Colonic mucosa (tissue), 4 donors: ENCODE data around the gene OR51V1. TPM values are rescaled to one million over a fixed set of nuclear protein-coding genes. Genes with fewer than 3 reads are reported as not detected.

Experiments used
- DNase-seq: peaks from one replicate; pipeline ENCODE4 v3.0.0-alpha.2; 2020
- H3K27ac ChIP-seq: fragments of 200-600 bp; one replicate; pipeline ENCODE4 v1.8.0; 2021
- H3K27me3 ChIP-seq: fragments of 200-600 bp; one replicate; pipeline ENCODE4 v1.8.0; 2021
- H3K36me3 ChIP-seq: fragments of 200-600 bp; one replicate; pipeline ENCODE4 v1.8.0; 2021
- H3K4me1 ChIP-seq: fragments of 200-600 bp; one replicate; pipeline ENCODE4 v1.8.0; 2021; ENCODE audit warnings: mild to moderate bottlenecking
- H3K4me3 ChIP-seq: fragments of 200-600 bp; one replicate; pipeline ENCODE4 v1.8.0; 2021
- H3K9ac ChIP-seq, 2 donors: one replicate each; pipeline ENCODE4 v1.7.0; 2013; ENCODE audit warnings: control low read depth in 2 of 2, low read depth in 2 of 2, low read length in 2 of 2
- H3K9me3 ChIP-seq: fragments of 200-600 bp; one replicate; pipeline ENCODE4 v1.8.0; 2021
- intact Hi-C: fragments of 100-400 bp; cut with DNase I; formaldehyde crosslinking; loops from one replicate; pipeline ENCODE4 v1.14.1; 2022
- total RNA-seq, 2 donors: library from RNA; stranded (reverse); fragmentation: NEBNext Ultra II Directional in 1 of 2; extraction: Animal tissue kit (Norgen Biotek cat#: 25700) in 1 of 2; gene quantifications; one replicate each; pipeline ENCODE4 v1.2.1, GENCODE V29; 2021
- TF ChIP-seq, protein P1 (sequence below): fragments of 200-600 bp; IDR thresholded peaks from one replicate; pipeline ENCODE4 v1.8.0; 2022; ENCODE audit warnings: antibody characterized with exemption, mild to moderate bottlenecking
- donor health status: healthy.
- donor health status: DM: no; HTN: no; CAD: no.
- donor health status: DM: no; HTN: no; CAD: no.

OR51V1 gene
- total RNA-seq, 2 donors from 2014 or later = not detected

DNA sequence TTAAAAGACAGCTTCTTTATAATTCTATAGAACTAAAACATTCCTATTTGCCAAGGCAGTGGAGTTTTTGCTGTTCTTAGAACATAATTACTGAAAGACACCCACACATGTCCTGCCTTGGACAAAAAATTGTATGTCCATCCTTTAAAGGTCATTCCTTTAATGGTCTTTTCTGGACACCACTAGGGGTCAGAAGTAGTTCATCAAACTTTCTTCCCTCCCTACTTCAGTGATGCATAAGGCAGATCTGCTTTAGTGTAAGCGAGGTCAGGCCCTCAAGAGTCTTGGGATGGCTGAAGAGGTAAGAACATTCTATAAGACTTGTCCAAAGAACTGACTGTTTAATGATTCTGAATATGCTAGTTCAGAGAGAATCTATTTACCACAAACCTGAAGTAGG is 4.3 kb upstream of the OR51V1 start:
- H3K27ac ChIP-seq = no peak overlapping the region
- no peaks in the 10 kb centered on the region for H3K4me1 ChIP-seq
- no peak overlapping the region for H3K4me3 ChIP-seq
- H3K36me3 ChIP-seq = no peaks in the 10 kb centered on the region
- intact Hi-C loops = no loop called here
- no peak for DNase-seq
- TF ChIP-seq, protein P1, sequence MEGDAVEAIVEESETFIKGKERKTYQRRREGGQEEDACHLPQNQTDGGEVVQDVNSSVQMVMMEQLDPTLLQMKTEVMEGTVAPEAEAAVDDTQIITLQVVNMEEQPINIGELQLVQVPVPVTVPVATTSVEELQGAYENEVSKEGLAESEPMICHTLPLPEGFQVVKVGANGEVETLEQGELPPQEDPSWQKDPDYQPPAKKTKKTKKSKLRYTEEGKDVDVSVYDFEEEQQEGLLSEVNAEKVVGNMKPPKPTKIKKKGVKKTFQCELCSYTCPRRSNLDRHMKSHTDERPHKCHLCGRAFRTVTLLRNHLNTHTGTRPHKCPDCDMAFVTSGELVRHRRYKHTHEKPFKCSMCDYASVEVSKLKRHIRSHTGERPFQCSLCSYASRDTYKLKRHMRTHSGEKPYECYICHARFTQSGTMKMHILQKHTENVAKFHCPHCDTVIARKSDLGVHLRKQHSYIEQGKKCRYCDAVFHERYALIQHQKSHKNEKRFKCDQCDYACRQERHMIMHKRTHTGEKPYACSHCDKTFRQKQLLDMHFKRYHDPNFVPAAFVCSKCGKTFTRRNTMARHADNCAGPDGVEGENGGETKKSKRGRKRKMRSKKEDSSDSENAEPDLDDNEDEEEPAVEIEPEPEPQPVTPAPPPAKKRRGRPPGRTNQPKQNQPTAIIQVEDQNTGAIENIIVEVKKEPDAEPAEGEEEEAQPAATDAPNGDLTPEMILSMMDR = no peak
- H3K9ac ChIP-seq = no peak overlapping the region
- H3K9me3 ChIP-seq = no peaks in the 10 kb centered on the region
- no peaks in the 10 kb centered on the region for H3K27me3 ChIP-seq

DNA sequence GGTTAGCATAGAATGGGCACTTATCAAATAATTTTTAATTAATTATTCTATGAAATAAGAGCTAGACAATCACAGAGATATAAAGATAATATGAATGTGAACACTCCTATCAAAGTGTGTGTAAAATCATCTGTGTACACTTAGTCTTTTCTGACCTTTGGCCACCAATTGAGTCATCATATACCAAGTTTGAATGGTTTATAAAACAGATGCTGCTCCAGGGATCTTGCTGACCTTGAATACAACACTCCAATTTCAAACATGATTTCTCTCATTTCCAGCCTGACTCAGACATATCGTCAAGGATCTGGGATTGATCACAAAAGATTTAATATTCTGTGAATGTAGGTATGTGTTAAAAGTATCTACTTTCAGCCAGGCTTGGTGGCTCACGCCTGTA is 2.9 kb upstream of the OR51V1 start:
- H3K9ac ChIP-seq = no peak overlapping the region
- no peak overlapping the region for H3K4me3 ChIP-seq
- H3K36me3 ChIP-seq = no peaks in the 10 kb centered on the region
- DNase-seq = no peak
- H3K27ac ChIP-seq = no peak overlapping the region
- no peaks in the 10 kb centered on the region for H3K4me1 ChIP-seq
- TF ChIP-seq, protein P1 = no peak
- no peaks in the 10 kb centered on the region for H3K27me3 ChIP-seq
- H3K9me3 ChIP-seq = no peaks in the 10 kb centered on the region
- intact Hi-C loops = no loop called here

DNA sequence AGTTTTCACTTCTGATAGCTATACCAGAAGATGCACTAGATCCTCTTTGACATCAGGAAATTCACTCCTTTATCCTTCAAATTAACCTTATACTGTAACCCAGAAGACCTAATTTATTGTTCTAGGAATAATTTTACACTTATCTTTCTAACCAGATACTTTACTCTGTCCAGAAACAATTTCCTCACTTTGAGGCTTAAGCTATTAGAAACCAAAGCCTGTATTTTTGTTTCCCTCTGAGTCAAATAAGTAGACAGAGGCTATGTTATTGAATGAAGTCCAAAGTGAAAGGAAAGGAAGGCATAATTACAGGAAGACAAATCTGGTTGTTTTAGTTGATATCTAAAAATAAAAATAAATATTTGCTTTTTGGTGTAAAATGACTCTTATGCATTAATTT is 2.2 kb downstream of the OR51V1 start:
- Histone ChIP-seq H3K36me3 (no peaks in the 10 kb centered on the region), H3K27me3 (no peaks in the 10 kb centered on the region), H3K9ac (no peak overlapping the region), H3K9me3 (no peaks in the 10 kb centered on the region), H3K4me1 (no peaks in the 10 kb centered on the region), H3K4me3 (no peak overlapping the region), H3K27ac (no peak overlapping the region)
- no peak for DNase-seq
- TF ChIP-seq, protein P1 = no peak
- intact Hi-C loops = no loop called here

DNA sequence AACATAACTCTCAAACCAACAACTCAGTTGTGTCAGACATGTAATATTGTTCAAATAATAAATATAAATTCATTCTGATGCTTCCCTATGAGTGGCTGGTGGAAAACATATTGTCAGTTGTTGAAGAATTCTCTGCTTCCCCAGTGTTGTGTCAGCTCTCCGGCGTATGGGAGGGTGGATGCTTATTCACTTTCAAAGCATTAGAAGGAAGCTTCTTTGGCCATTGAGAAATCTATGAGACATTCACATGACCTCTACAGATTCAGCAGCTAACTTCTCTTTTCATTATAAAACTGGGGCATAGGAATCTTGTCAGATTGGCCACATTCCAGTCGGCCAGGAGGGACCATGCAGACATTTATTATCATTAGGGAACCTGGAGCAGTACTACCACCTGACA is 2.9 kb downstream of the OR51V1 start:
- H3K4me1 ChIP-seq = no peaks in the 10 kb centered on the region
- no peak overlapping the region for H3K27ac ChIP-seq
- intact Hi-C loops = no loop called here
- no peaks in the 10 kb centered on the region for H3K9me3 ChIP-seq
- H3K9ac ChIP-seq = no peak overlapping the region
- no peaks in the 10 kb centered on the region for H3K36me3 ChIP-seq
- no peak overlapping the region for H3K4me3 ChIP-seq
- no peak for DNase-seq
- no peaks in the 10 kb centered on the region for H3K27me3 ChIP-seq
- TF ChIP-seq, protein P1 = no peak

DNA sequence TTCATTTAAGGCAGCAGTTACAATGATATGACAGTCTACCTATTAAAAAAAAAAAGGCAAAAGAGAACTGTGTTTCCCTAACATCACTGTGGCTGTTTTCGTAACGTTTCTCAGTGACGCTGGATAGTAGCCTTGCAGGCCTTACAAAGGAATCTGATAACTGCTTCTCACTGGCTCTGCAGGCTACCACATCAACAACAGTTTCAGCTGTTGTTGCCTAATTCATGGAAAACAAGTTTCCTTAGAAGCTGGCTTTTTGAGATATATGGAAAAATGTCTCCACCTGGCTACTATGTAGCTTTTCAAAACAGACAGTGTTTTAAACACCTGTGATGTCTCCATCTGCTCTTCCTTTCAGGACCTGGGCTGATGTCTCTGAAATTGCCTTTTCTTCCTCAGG is 3.8 kb downstream of the OR51V1 start:
- no peaks in the 10 kb centered on the region for H3K27me3 ChIP-seq
- no peaks in the 10 kb centered on the region for H3K36me3 ChIP-seq
- intact Hi-C loops = no loop called here
- no peak overlapping the region for H3K27ac ChIP-seq
- TF ChIP-seq, protein P1 = no peak
- no peak overlapping the region for H3K4me3 ChIP-seq
- H3K9me3 ChIP-seq = no peaks in the 10 kb centered on the region
- H3K9ac ChIP-seq = no peak overlapping the region
- no peaks in the 10 kb centered on the region for H3K4me1 ChIP-seq
- DNase-seq = no peak

DNA sequence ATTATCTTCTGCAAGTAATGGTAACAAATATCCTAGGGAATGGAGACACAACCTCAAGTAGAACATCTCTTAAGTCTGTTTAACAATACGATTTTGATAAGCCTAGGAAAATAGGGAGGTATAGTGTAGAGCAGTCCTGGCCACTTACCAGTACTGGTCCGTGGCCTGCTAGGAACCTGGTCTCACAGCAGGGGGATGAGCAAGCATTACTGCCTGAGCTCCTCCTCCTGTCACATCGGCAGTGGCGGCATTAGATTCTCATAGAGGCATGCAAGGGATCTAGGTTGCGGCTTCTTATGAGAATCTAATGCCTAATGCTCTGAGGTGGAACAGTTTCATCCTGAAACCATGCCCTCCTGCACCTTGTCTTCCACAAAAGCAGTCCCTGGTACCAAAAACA is 4.4 kb downstream of the OR51V1 start:
- no peaks in the 10 kb centered on the region for H3K27me3 ChIP-seq
- intact Hi-C loops = no loop called here
- no peak for DNase-seq
- no peak overlapping the region for H3K9ac ChIP-seq
- no peaks in the 10 kb centered on the region for H3K9me3 ChIP-seq
- TF ChIP-seq, protein P1 = no peak
- H3K27ac ChIP-seq = no peak overlapping the region
- H3K4me1 ChIP-seq = no peaks in the 10 kb centered on the region
- no peaks in the 10 kb centered on the region for H3K36me3 ChIP-seq
- no peak overlapping the region for H3K4me3 ChIP-seq
